HuH-7 (cell line): Measurements from ENCODE around the gene U2AF2.

ENCODE experiments used
- DNase-seq: peaks from one replicate; pipeline ENCODE4 v3.0.0; 2011; ENCODE audit warnings: low spot score

Gene U2AF2

GRCh38 chr19:55690769-55691545, 36.1 kb downstream of the U2AF2 start:
- DNase-seq = no peak

- no peak for DNase-seq
Observed at GRCh38 chr19:55691561-55692481, 37.0 kb downstream of the U2AF2 start.

- no peak for DNase-seq
Observed at GRCh38 chr19:55692681-55693081, 37.8 kb downstream of the U2AF2 start.

GRCh38 chr19:55693336-55693974, 38.6 kb downstream of the U2AF2 start:
- no peak for DNase-seq

GRCh38 chr19:55694241-55694655, 39.4 kb downstream of the U2AF2 start:
- no peak for DNase-seq

- no peak for DNase-seq
Observed at GRCh38 chr19:55694656-55695491, 40.0 kb downstream of the U2AF2 start.

GRCh38 chr19:55695511-55696290, 40.9 kb downstream of the U2AF2 start:
- no peak for DNase-seq

GRCh38 chr19:55696301-55697068, 41.6 kb downstream of the U2AF2 start:
- no peak for DNase-seq

GRCh38 chr19:55697069-55697440, 42.2 kb downstream of the U2AF2 start:
- DNase-seq = no peak

- no peak for DNase-seq
Observed at GRCh38 chr19:55697698-55698097, 42.9 kb downstream of the U2AF2 start.

GRCh38 chr19:55698256-55698655, 43.4 kb downstream of the U2AF2 start:
- no peak for DNase-seq

- no peak for DNase-seq
Observed at GRCh38 chr19:55699221-55699620, 44.4 kb downstream of the U2AF2 start.

- no peak for DNase-seq
Observed at GRCh38 chr19:55700813-55701212, 46.0 kb downstream of the U2AF2 start.

- no peak for DNase-seq
Observed at GRCh38 chr19:55702131-55702627, 47.3 kb downstream of the U2AF2 start.

GRCh38 chr19:55703790-55704215, 49.0 kb downstream of the U2AF2 start:
- DNase-seq = no peak

GRCh38 chr19:55704494-55705245, 49.8 kb downstream of the U2AF2 start:
- DNase-seq = no peak

GRCh38 chr19:55705972-55706371, 51.1 kb downstream of the U2AF2 start:
- DNase-seq = no peak

- DNase-seq = no peak
Observed at GRCh38 chr19:55711719-55712118, 56.9 kb downstream of the U2AF2 start.
